ENCODE results near the gene EIF5A2.
"Not testable (repeated sequence)": the region's sequence is repeated elsewhere in the genome, so short reads cannot be mapped to it uniquely, and the experiment has no call there.

EIF5A2 gene

DNA sequence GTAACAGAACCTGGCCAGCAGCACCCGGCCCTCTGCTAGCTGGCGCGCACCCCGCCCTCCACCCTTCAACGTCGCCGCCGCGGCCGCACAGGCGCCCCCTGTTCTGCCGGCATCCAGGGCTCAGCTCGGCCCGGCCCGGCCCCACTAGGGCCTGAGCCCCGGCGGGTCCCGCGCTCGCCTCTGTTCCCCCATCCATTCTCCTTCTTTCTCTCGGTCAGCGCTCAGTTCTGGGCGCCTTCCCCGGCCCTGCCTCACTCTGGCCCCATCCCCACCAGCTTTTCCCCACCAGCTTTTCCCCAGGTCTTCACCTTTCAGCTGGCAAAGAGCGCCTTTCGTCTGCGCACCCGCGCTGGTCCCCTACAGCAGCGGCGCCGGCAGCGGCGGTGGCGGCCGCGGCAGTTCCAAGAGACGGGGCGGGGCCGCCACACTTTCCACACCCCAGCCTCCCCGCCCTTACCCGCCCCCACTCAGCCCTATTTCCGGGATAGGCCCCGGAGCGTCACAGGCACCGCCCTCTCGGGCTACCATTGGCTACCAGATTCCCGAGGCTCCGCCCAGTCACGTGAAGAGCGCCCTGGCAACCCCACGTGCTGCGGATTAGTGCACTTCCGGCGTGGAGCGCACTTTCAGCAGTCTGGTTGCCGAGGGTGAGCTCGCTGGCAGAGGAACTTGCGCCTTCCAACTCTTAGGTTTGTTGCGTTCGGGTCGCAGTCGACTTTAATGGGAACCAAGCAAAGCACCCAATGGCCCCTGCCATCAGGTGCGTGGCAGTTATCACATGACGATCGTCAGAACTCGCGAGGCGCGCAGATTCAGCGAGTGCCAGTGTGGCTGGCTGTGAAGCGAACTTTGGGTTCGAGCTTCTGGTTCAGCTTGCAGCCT is at the start of gene EIF5A2:
Gene EIF5A2 (minus strand): TSS at position 403 of the 882 bp plus-strand sequence. CDS start 831 bp downstream, outside the sequence.
- peak; percentile 91 to 94 for DNase-seq (ENCODE audit: low read depth in 2 of 2)

DNA sequence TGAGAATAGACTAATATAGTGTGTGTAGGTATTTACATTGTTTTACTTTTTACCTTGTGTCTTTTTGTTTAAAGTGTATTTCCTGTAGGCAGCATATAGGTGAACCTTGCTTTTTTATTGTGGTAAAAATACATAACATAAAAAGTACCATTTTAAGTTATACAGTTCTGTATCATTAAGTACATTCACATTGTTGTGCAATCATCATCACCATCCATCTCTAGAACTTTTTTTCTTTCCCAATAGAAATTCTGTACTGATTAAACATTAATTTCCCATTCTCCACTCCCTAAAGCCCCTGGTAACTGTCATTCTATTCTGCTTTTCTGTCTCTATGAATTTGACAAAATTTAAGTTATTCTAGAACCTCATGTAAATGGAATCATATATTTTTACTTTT is 48.2 kb upstream of the EIF5A2 start:
- DNase-seq (ENCODE audit: low read depth in 2 of 2) = no peak

GRCh38 chr3:170953736-170954135 is 45.3 kb upstream of the EIF5A2 start:
- no peak for DNase-seq (ENCODE audit: low read depth in 2 of 2)

- DNase-seq (ENCODE audit: low read depth in 2 of 2) = no peak
Measured at GRCh38 chr3:170953229-170953628, 44.8 kb upstream of the EIF5A2 start.

DNA sequence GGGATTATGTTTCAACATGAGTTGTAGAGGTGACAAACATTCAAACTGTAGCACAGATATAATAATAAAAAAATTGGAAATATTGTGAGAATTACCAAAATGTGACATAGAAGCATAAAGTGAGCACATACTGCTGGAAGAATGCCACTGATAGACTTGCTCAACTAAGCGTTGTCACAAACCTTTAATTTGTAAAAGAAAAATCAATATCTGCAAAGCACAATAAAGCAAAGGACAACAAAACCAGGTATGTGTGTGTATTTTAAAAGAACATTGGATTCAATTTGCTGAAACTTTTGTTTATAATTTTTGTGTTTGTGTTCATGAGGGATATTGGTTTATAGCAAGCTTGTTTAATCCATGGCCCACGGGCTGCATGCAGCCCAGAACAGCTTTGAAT is 40.8 kb upstream of the EIF5A2 start:
- DNase-seq (ENCODE audit: low read depth in 2 of 2) = no peak

DNA sequence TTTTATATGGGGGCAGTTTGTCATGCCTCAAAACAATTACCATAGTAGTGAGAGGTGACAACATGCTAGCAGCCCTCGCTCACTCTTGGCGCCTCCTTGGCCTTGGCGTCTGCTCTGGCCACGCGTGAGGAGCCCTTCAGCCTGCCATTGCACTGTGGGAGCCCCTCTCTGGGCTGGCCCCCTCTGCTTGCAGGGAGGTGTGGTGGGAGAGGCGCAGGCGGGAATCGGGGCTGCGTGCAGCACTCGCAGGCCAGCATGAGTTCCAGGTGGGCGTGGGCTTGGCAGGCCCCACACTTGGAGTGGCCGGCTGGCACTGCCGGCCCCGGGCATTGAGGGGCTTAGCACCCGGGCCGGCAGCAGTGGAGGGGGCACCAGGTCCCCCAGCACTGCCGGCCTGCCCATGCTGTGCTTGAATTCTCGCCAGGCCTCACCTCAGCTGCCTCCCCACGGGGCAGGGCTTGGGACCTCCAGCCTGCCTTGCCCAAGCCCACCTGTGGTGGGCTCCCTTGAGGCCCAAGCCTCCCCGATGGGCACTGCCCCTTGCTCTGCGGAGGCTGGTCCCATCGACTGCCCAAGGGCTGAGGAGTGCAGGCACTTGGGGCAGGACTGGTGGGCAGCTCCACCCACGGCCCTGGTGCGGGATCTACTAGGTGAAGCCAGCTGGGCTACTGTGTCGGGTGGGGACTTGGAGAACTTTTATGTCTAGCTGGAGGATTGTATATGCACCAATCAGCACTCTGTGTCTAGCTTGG is 38.8 kb upstream of the EIF5A2 start:
- DNase-seq (ENCODE audit: low read depth in 2 of 2) = no peak

DNA sequence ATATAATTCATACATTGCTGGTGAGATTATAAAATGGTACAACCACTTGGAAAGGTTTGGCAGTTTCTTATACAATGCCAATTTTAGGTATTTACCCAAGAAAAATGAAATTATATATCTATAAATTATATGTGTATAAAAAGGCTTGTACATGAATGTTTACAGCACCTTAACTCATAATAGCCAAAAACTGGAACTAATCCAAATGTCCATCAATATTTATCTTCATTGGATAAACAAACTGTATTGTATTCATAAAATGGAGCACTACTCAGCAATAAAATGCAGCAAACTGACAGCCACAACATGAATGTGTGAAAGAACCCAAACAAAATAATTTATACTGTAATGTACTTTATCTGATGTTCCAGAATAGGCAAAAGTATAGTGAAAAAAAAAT is 33.6 kb upstream of the EIF5A2 start:
- DNase-seq (ENCODE audit: low read depth in 2 of 2) = no peak

DNA sequence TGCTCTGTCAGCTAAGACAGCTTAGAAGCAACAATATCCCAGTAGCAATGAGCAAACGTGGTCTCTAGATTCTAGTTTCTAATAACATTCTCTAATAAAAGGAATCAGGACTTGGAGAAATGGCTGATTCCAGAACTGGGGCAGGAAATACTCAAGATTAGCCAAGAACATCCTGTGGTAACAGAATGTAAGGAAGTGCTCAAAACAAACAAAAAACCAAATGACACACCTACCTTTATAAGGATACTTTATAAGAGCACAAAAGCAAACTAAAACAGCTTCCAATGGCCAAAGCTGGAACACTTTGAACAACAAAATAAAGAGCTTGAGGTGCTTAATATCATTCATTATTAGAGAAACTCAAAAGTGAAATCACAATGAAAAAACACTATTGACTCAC is 33.1 kb upstream of the EIF5A2 start:
- no peak for DNase-seq (ENCODE audit: low read depth in 2 of 2)

DNA sequence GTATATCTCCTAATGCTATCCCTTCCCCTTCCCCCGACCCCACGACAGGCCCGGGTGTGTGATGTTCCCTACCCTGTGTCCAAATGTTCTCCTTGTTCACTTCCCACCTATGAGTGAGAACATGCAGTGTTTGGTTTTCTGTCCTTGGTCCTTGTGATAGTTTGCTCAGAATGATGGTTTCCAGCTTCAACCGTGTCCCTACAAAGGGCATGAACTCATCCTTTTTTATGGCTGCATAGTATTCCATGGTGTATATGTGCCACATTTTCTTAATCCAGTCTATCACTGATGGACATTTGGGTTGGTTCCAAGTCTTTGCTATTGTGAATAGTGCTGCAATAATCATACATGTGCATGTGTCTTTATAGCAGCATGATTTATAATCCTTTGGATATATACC is 24.6 kb upstream of the EIF5A2 start:
- not testable (repeated sequence) for DNase-seq (ENCODE audit: low read depth in 2 of 2)

GRCh38 chr3:170923553-170923952 is 15.1 kb upstream of the EIF5A2 start:
- not testable (repeated sequence) for DNase-seq (ENCODE audit: low read depth in 2 of 2)

- DNase-seq (ENCODE audit: low read depth in 2 of 2) = no peak
Measured at GRCh38 chr3:170918715-170919114, 10.3 kb upstream of the EIF5A2 start.

DNA sequence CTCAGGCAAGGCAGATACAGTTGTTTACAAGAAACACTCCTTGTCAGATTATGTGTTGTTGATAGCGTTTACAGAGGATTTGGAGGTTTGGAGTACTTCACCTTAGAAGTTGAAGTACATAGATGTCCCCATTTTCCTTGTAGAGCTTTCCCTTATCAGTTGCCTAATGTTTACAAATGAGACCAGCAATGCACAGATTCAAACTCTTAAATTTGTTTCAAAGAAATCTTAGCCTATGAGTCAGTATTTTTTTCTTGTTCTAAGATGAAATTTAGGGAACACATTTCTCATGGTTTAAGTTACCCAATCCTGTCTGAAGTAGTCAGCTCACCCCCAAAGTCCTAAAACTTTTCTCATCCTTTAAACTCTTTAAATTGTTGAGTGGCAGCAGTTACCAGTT is 6.3 kb upstream of the EIF5A2 start:
- no peak for DNase-seq (ENCODE audit: low read depth in 2 of 2)

- no peak for DNase-seq (ENCODE audit: low read depth in 2 of 2)
Measured at GRCh38 chr3:170914212-170914611, 5.8 kb upstream of the EIF5A2 start.

GRCh38 chr3:170911051-170911450 is 2.6 kb upstream of the EIF5A2 start:
- DNase-seq (ENCODE audit: low read depth in 2 of 2) = no peak

DNA sequence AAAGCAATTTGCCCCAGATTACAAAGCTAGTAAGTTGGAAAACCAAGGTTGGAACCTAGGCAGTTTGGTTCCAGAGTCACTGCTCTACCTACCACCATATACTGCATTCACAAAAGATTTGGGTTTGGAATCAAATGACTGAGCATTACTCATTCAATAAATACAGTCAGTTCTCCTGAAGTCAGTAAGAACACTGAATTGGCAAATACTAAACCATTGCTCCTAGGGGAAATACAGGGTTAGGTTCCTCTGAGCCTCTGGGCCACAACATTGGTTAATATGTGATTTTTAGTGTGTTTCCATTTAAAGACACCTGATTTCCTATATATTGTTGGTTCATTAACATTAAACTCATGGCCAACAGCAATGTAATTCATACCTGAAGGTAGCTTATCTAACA is 2.1 kb upstream of the EIF5A2 start:
- no peak for DNase-seq (ENCODE audit: low read depth in 2 of 2)

- DNase-seq (ENCODE audit: low read depth in 2 of 2) = no peak
Measured at GRCh38 chr3:170909129-170909903, 879 bp upstream of the EIF5A2 start.

DNA sequence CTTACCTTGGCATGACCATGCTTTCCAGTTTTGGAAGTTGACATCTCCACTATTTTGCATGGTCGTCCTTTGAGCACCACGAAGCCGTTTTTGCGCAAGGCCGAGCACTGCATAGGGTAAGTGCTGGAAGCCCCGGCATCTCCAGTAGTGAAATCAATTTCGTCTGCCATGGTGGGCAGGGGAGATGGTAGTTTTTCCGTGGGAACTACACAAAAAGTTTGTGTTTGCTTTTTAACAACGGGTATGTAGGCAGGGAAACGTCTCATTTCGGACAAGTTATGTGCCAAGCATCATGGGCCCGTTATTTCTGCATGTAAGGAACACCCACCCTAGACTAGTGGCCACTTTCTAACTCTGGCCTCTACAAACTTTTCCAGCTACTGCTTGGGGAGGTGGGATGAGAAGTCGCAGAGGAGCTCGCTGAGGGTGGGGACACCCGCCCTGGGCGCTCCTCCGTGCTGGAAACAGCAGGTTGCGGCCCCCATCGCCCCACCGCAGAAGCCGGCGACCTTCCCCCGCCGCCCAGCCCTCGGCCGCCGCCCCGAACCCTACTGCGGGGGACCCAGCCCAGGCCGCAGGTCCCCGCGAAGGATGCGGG is 701 bp downstream of the EIF5A2 start:
- DNase-seq (ENCODE audit: low read depth in 2 of 2) = no peak

DNA sequence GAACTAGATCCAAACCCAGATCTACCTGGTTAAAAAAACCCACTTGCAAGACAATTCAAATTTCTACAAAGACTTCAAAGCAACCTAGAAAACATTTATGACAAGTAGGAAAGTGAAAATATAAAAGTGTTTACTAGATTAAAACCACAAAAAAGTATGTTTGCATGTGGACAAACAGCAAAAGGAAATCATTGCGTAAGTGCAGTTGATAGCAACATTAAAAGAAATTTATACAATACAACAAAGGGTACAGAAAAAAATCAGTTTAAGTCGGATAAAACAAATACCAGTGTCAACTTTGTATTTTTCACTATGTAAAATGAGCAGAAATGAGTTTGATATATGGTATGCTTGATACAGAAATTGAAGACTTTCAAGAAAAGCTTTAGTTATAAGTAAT is 2.6 kb downstream of the EIF5A2 start:
- no peak for DNase-seq (ENCODE audit: low read depth in 2 of 2)

DNA sequence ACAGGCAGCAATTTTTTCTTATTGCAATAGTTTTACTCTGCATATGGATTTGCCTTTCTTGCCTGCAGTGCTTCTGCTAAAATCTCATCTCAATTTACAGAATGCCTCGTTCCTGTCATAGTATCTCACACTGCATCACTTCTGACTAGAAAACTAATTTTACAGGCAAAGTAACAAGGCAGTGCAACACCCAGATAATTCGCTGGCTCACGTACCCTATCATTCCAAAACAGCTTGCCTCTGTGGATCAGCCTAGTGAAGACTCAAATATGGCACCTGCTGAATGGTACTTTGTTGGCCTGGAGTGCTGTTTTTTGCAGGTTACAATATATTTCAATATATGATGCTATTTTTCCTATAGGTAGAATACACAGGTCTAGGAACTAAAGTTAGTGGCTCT is 5.3 kb downstream of the EIF5A2 start:
- DNase-seq (ENCODE audit: low read depth in 2 of 2) = no peak

GRCh38 chr3:170899455-170899854 is 9.0 kb downstream of the EIF5A2 start:
- DNase-seq (ENCODE audit: low read depth in 2 of 2) = no peak

- DNase-seq (ENCODE audit: low read depth in 2 of 2) = no peak
Measured at GRCh38 chr3:170897978-170898377, 10.5 kb downstream of the EIF5A2 start.

- DNase-seq (ENCODE audit: low read depth in 2 of 2) = not testable (repeated sequence)
Measured at GRCh38 chr3:170897199-170897598, 11.2 kb downstream of the EIF5A2 start.
